ENCODE measurements around the gene FARP2. TPM values are rescaled to one million over a fixed set of nuclear protein-coding genes. Genes with fewer than 3 reads are reported as not detected.

FARP2 gene
- total and polyA plus RNA-seq, 11 donors: 7.9 to 31.8 (median 20.1) TPM

DNA sequence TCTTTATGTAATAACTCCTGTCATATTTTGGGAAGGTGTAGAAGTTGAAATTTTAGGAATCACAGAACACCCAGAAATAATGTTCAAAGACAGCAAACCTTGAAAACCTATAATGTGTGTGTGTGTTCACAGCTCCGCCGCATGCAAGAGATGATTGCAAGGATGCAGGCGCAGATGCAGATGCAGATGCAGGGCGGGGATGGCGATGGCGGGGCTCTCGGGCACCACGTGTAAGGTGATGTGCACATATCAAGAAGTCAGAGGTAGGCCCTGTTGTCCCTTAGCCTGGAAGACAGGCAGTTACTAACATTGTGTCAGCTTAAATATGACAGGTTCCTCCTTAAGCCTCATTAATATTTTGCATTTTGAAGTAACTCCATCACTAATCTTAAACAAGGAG is 6.1 kb upstream of the FARP2 start:
- Histone ChIP-seq H3K4me1 (peaks cover 0 to 5% (median 0%) of the 10 kb centered on the region in 12 donors), H3K9me3 (no peaks in the 10 kb centered on the region), H3K27me3 (no peaks in the 10 kb centered on the region), H3K27ac (no peak overlapping the region), H3K36me3 (peaks cover 0 to 99% (median 96%) of the 10 kb centered on the region in 9 donors), H3K4me3 (no peak overlapping the region)
- no peak for ATAC-seq
- TF ChIP-seq POLR2A (IDR thresholded peaks at IDR 0.05): no peak
- TF ChIP-seq, protein P1, sequence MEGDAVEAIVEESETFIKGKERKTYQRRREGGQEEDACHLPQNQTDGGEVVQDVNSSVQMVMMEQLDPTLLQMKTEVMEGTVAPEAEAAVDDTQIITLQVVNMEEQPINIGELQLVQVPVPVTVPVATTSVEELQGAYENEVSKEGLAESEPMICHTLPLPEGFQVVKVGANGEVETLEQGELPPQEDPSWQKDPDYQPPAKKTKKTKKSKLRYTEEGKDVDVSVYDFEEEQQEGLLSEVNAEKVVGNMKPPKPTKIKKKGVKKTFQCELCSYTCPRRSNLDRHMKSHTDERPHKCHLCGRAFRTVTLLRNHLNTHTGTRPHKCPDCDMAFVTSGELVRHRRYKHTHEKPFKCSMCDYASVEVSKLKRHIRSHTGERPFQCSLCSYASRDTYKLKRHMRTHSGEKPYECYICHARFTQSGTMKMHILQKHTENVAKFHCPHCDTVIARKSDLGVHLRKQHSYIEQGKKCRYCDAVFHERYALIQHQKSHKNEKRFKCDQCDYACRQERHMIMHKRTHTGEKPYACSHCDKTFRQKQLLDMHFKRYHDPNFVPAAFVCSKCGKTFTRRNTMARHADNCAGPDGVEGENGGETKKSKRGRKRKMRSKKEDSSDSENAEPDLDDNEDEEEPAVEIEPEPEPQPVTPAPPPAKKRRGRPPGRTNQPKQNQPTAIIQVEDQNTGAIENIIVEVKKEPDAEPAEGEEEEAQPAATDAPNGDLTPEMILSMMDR (IDR thresholded peaks at IDR 0.05): no peak
- DNase-seq: no peak
- intact Hi-C loops (cut with DNase I): loop anchor here in 4 of 10 donors (5.0 to 10.0 kb wide), 2 partner anchors 33 to 265 kb away; partner anchors contain the start of genes HDLBP (in 3 of the 4) and SEPTIN2 (in 3 of the 4)
- 91 to 95% (median 93%) methylated on average over 8 of the region's 8 CpGs for WGBS, 4 donors

DNA sequence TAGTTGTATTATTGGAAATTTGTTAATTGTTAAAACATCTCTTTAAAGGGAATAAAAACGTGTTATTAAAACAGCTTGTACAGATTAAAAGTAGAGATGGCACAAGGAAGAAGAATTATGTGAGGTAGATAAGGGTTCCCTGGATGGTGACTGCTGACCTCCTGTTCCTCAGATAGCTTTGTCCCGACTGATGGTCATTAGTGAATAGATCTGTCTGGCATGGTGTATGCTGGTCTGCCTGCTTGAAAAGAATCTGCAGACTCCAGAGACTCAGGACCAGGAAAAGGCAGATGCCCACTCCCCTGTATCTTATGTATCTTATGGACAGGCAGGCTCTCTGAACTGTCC is 5.6 kb upstream of the FARP2 start:
- no peak for TF ChIP-seq POLR2A (IDR thresholded peaks at IDR 0.05)
- TF ChIP-seq, protein P1 (IDR thresholded peaks at IDR 0.05): no peak
- Histone ChIP-seq H3K36me3 (peaks cover 0 to 93% (median 90%) of the 10 kb centered on the region in 9 donors), H3K27ac (no peak overlapping the region), H3K4me1 (peaks cover 0 to 9% (median 0%) of the 10 kb centered on the region in 12 donors), H3K27me3 (no peaks in the 10 kb centered on the region), H3K9me3 (no peaks in the 10 kb centered on the region), H3K4me3 (no peak overlapping the region)
- intact Hi-C loops (cut with DNase I): loop anchor here in 4 of 10 donors (5.0 to 10.0 kb wide), 2 partner anchors 33 to 264 kb away; partner anchors contain the start of genes HDLBP (in 3 of the 4) and SEPTIN2 (in 3 of the 4)
- 80 to 83% (median 81%) methylated on average over 2 of the region's 2 CpGs for WGBS, 4 donors
- no peak for DNase-seq
- no peak for ATAC-seq

DNA sequence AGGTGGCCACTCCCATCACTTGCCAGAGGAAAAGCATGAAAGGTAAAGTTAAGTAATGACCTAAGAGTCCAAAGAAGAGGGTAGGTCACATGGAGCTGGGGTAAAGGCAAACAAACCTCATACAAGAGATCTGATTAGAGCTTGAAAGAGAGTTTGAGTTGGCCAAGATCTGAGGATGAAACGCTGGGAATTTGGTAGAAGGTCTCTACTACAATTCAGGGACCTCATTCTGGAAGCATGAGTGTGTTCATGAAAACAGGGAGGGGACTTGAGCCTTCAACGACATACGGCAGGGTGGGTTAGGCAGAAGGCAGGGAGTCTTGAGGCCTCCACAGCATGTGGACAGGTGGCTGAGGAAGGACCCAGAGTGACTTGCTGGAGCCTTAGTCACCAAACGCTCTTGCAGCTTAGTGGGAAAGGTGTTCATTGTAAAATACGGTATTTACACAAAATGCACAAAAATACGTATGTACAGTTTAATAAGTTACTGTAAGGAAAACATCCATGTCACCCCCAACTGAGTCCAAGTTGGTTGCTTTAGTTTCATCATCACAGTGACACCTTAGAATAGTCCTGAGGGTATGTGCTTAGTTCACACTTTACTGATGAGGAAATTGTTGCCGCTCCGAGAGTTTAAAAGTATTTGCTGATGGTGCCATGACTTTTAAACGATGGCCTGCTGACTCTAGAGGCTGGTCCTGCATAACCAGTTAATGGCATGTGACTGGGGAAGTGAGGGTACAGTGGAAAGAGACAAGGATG is 5.0 kb upstream of the FARP2 start:
- H3K27ac ChIP-seq: no peak overlapping the region
- peaks cover 0 to 9% (median 0%) of the 10 kb centered on the region in 12 donors for H3K4me1 ChIP-seq
- intact Hi-C loops (cut with DNase I): loop anchor here in 4 of 10 donors (5.0 to 10.0 kb wide), 2 partner anchors 34 to 264 kb away; partner anchors contain the start of genes HDLBP (in 3 of the 4) and SEPTIN2 (in 3 of the 4)
- DNase-seq (no peak), ATAC-seq (no peak)
- no peaks in the 10 kb centered on the region for H3K27me3 ChIP-seq
- H3K4me3 ChIP-seq: no peak overlapping the region
- WGBS, 4 donors: 85 to 88% (median 87%) methylated on average over 9 of the region's 9 CpGs
- H3K9me3 ChIP-seq: no peaks in the 10 kb centered on the region
- H3K36me3 ChIP-seq: peaks cover 0 to 88% (median 84%) of the 10 kb centered on the region in 9 donors
- no peak for TF ChIP-seq POLR2A (IDR thresholded peaks at IDR 0.05)
- TF ChIP-seq, protein P1 (IDR thresholded peaks at IDR 0.05): no peak

DNA sequence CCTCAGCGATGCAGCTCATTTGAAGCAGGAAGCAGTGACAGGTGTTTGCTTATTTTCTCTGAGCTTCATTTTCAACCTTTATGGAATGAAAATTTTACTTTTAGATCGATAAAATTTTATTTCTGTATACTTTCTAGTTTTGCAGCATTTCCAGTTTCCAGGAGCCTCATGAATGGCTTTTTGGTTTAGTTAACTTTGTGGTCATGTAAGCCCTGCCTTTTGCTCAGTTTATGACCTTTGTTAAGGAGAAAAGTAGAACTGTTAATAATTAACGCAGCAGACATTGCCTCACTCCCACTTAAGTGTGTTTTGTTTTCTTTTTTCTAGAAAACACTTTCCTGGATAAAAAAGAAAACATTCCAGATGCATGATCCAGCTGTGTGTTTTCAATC is 4.4 kb upstream of the FARP2 start:
- no peak overlapping the region for H3K27ac ChIP-seq
- intact Hi-C loops (cut with DNase I): loop anchor here in 5 of 10 donors (2.0 to 10.0 kb wide), 3 partner anchors 15 to 263 kb away; partner anchors contain the start of genes HDLBP (in 3 of the 5) and SEPTIN2 (in 3 of the 5)
- WGBS, 4 donors: 76 to 85% (median 77%) methylated on average over 3 of the region's 3 CpGs

More for the DNA sequence above, 4.4 kb upstream of the FARP2 start:
- no peaks in the 10 kb centered on the region for H3K27me3 ChIP-seq
- no peak for TF ChIP-seq POLR2A (IDR thresholded peaks at IDR 0.05)
- TF ChIP-seq, protein P1 (IDR thresholded peaks at IDR 0.05): no peak
- H3K9me3 ChIP-seq: no peaks in the 10 kb centered on the region
- no peak overlapping the region for H3K4me3 ChIP-seq
- peaks cover 0 to 82% (median 79%) of the 10 kb centered on the region in 9 donors for H3K36me3 ChIP-seq
- ATAC-seq (no peak), DNase-seq (no peak)
- H3K4me1 ChIP-seq: peaks cover 0 to 9% (median under 1%) of the 10 kb centered on the region in 12 donors

All from heart left ventricle (tissue), 16 donors.